Fibroblast of the aortic adventitia (primary cell): ENCODE results near the gene NKAIN4. TPM values are rescaled to one million over a fixed set of nuclear protein-coding genes. Genes with fewer than 3 reads are reported as not detected.
A peak's percentile ranks its signal among the peaks of the same experiment; 100 is the strongest.

ENCODE experiments used
- DNase-seq: peaks from one replicate; pipeline ENCODE4 v3.0.0-alpha.2; 2010; ENCODE audit warnings: low read depth
- H3K4me3 ChIP-seq: 2 replicates; pipeline ENCODE4 v1.5.1; 2011; ENCODE audit warnings: low read depth, mild to moderate bottlenecking, control low read depth, low read length, moderate library complexity
- CTCF ChIP-seq: IDR thresholded peaks from 2 replicates; pipeline ENCODE4 v1.5.1; 2011; ENCODE audit warnings: mild to moderate bottlenecking, low read length, control low read depth, inconsistent platforms; ENCODE audit not compliant: insufficient read depth
- total RNA-seq: library from RNA; depleted of rRNA; stranded (reverse); fragments of >200 nt; gene quantifications from 2 replicates; pipeline ENCODE4 v1.2.3, GENCODE V29; 2012; ENCODE audit warnings: low replicate concordance

The NKAIN4 gene
- total RNA-seq, 1 donor: not detected

- TF ChIP-seq CTCF: no peak
- H3K4me3 ChIP-seq: peak overlapping the region; percentile 54
- no peak for DNase-seq
These were observed 20.3 kb upstream of the NKAIN4 start for GRCh38 chr20:63274381-63275228.

GRCh38 chr20:63273635-63274380 is 19.5 kb upstream of the NKAIN4 start:
- peak; percentile 67 for DNase-seq
- H3K4me3 ChIP-seq: peak overlapping the region; percentile 92
- no peak for TF ChIP-seq CTCF

GRCh38 chr20:63273059-63273579 is 18.9 kb upstream of the NKAIN4 start:
- no peak for DNase-seq
- peak overlapping the region; percentile 92 for H3K4me3 ChIP-seq
- TF ChIP-seq CTCF: no peak

GRCh38 chr20:63272105-63273058 is 18.1 kb upstream of the NKAIN4 start, which contains the start of gene ARFGAP1:
Gene ARFGAP1 (plus strand): TSS chr20:63272813. CDS start chr20:63275581, 2,768 bp downstream.
- peak; percentile 80 for DNase-seq
- peak; percentile 7 for TF ChIP-seq CTCF
- H3K4me3 ChIP-seq: peak within 1 kb of the TSS; percentile 92

- DNase-seq: no peak
- no peak for TF ChIP-seq CTCF
- H3K4me3 ChIP-seq: no peak overlapping the region
These were observed 16.5 kb upstream of the NKAIN4 start for GRCh38 chr20:63270606-63271325.
